ENCODE measurements around the gene ZFPM1. TPM values are rescaled to one million over a fixed set of nuclear protein-coding genes. Genes with fewer than 3 reads are reported as not detected.

The ZFPM1 gene
- total and polyA plus RNA-seq, 7 experiments from 2014 or later = 0.15 to 28.1 (median 13.5) TPM

DNA sequence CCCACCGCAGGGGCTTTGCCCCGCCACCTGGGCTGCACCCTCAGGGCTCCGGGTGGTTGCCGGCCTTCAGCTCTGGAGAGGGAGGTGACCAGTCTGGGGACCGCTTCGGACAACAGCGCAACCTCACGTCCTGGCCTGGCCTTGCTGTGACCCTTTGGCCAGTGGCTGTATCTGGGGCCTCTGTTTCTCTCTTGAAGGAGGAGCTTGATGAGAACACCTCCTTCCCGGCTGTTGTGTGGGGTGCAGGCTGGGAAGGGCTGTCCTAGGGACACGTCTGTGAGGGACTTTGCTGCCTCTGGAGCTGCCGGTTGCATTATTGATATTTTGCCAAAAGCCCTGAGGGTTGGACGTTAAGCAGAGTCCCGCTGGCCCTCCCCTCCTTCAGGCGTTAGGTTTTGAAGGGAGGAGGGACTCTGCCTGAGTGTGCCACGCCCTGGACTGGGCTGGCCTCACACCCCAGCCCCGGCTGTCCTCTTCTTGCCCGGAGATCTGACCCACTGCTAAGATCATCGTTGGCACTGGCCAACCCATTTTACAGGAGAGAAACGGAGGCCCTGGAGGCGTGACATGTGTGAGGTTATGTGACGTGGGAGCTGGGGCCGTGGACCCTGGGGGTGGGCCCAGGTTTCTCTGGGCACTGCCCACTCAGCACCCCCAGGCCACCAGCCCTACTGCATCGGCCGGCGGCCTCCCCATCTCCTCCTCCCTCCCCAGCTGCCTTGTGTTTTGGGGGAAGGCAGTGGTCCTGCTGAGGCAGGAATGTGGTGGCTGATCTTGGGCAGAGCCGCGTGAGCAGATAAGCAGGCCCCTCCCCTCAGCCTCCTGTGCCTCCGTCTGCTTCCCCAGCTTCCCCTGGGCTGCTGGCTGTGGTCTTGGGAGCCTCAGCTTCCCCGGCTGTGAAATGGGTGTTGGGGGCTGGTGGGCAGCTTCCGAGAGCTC lies 8.5 kb downstream of the ZFPM1 start:
- CTCF ChIA-PET = interaction anchor here (0.6 kb wide), 2 partner anchors 26 to 101 kb away, joined by 3 read pairs; no protein-coding TSS in a partner anchor
- Histone ChIP-seq H3K27ac (ENCODE audit: low read depth, low read length) (no peak overlapping the region), H3K4me1 (ENCODE audit: control insufficient read depth in 2 of 2, insufficient read depth in 2 of 2, low read length in 2 of 2) (peaks cover 29 to 42% of the 10 kb centered on the region in 2 donors), H3K27me3 (ENCODE audit: control insufficient read depth in 2 of 2, insufficient read depth in 2 of 2, low read length in 2 of 2) (no peaks in the 10 kb centered on the region), H3K36me3 (ENCODE audit: control insufficient read depth in 2 of 3, insufficient read depth in 3 of 3, low read length in 3 of 3) (no peaks in the 10 kb centered on the region), H3K9me3 (ENCODE audit: control insufficient read depth in 2 of 3, low read length in 3 of 3) (no peaks in the 10 kb centered on the region), H3K4me3 (ENCODE audit: low read length) (no peak overlapping the region)
- Mint-ChIP-seq H3K27ac (peak overlapping the region in 6 of 9 donors; percentile 21 to 72 (median 46)), H3K4me1 (peaks cover 25 to 79% (median 47%) of the 10 kb centered on the region in 7 donors), H3K36me3 (no peaks in the 10 kb centered on the region), H3K27me3 (no peaks in the 10 kb centered on the region), H3K4me3 (peak overlapping the region in 5 of 10 donors; percentile 13 to 61 (median 51)), H3K9me3 (peaks cover 0 to 1% (median 0%) of the 10 kb centered on the region in 11 donors)
- ATAC-seq = no peak
- no peak for DNase-seq
- intact Hi-C loops (cut with micrococcal nuclease) = no loop called here
- POLR2A ChIA-PET = no interaction called here

DNA sequence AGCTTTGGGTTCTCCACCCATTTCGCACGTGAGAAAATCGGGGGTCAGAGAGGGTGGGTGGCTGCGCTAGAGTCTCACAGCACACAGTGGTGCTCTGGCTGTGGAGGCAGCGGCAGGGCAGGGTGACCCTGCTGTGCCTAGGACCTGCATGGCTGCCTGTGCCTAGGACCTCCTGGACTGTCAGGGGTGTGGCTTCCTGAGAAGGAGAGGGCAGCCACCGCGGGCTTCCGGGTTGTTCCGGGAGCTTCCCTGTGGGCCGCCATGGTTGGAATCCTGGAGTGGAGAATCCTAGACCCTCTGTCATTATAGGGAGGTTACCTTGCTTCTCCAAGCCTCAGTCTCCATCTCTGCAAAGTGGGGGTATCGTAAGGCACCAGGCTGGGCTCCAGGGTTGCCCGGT lies 9.3 kb downstream of the ZFPM1 start:
- intact Hi-C loops (cut with micrococcal nuclease) = no loop called here
- ATAC-seq = no peak
- ChIA-PET CTCF (interaction anchor here (0.6 kb wide), 2 partner anchors 26 to 100 kb away, joined by 3 read pairs; no protein-coding TSS in a partner anchor), POLR2A (interaction anchor here (1.2 kb wide), 1 partner anchor 8 kb away, joined by 3 read pairs; no protein-coding TSS in a partner anchor)
- H3K4me1 Mint-ChIP-seq = peaks cover 24 to 80% (median 51%) of the 10 kb centered on the region in 7 donors
- no peaks in the 10 kb centered on the region for H3K36me3 Mint-ChIP-seq
- Histone ChIP-seq H3K27me3 (ENCODE audit: control insufficient read depth in 2 of 2, insufficient read depth in 2 of 2, low read length in 2 of 2) (no peaks in the 10 kb centered on the region), H3K4me3 (ENCODE audit: low read length) (no peak overlapping the region), H3K9me3 (ENCODE audit: control insufficient read depth in 2 of 3, low read length in 3 of 3) (no peaks in the 10 kb centered on the region), H3K4me1 (ENCODE audit: control insufficient read depth in 2 of 2, insufficient read depth in 2 of 2, low read length in 2 of 2) (peaks cover 23 to 42% of the 10 kb centered on the region in 2 donors), H3K36me3 (ENCODE audit: control insufficient read depth in 2 of 3, insufficient read depth in 3 of 3, low read length in 3 of 3) (no peaks in the 10 kb centered on the region), H3K27ac (ENCODE audit: low read depth, low read length) (no peak overlapping the region)
- peaks cover 0 to 1% (median 0%) of the 10 kb centered on the region in 11 donors for H3K9me3 Mint-ChIP-seq
- DNase-seq = no peak
- H3K27ac Mint-ChIP-seq = peak overlapping the region in 2 of 9 donors; percentile 12 to 21
- no peaks in the 10 kb centered on the region for H3K27me3 Mint-ChIP-seq
- no peak overlapping the region for H3K4me3 Mint-ChIP-seq

- intact Hi-C loops (cut with micrococcal nuclease) = no loop called here
- DNase-seq = no peak
- no peaks in the 10 kb centered on the region for H3K36me3 ChIP-seq (ENCODE audit: control insufficient read depth in 2 of 3, insufficient read depth in 3 of 3, low read length in 3 of 3)
- H3K27me3 ChIP-seq (ENCODE audit: control insufficient read depth in 2 of 2, insufficient read depth in 2 of 2, low read length in 2 of 2) = no peaks in the 10 kb centered on the region
- no peak for ATAC-seq
- H3K4me1 ChIP-seq (ENCODE audit: control insufficient read depth in 2 of 2, insufficient read depth in 2 of 2, low read length in 2 of 2) = peaks cover 25 to 45% of the 10 kb centered on the region in 2 donors
- H3K27ac ChIP-seq (ENCODE audit: low read depth, low read length) = no peak overlapping the region
- Mint-ChIP-seq H3K36me3 (no peaks in the 10 kb centered on the region), H3K27me3 (no peaks in the 10 kb centered on the region), H3K4me1 (peaks cover 19 to 82% (median 51%) of the 10 kb centered on the region in 7 donors), H3K27ac (peak overlapping the region in 5 of 9 donors; percentile 36 to 65 (median 54)), H3K9me3 (no peaks in the 10 kb centered on the region), H3K4me3 (peak overlapping the region in 1 of 10 donors; percentile 21)
- ChIA-PET POLR2A (interaction anchor here (0.7 to 1.2 kb wide), 2 partner anchors 9 to 218 kb away, joined by 3 read pairs; no protein-coding TSS in a partner anchor), CTCF (no interaction called here)
- no peaks in the 10 kb centered on the region for H3K9me3 ChIP-seq (ENCODE audit: control insufficient read depth in 2 of 3, low read length in 3 of 3)
- no peak overlapping the region for H3K4me3 ChIP-seq (ENCODE audit: low read length)
These were observed 10.3 kb downstream of the ZFPM1 start for GRCh38 chr16:88463411-88463810.

DNA sequence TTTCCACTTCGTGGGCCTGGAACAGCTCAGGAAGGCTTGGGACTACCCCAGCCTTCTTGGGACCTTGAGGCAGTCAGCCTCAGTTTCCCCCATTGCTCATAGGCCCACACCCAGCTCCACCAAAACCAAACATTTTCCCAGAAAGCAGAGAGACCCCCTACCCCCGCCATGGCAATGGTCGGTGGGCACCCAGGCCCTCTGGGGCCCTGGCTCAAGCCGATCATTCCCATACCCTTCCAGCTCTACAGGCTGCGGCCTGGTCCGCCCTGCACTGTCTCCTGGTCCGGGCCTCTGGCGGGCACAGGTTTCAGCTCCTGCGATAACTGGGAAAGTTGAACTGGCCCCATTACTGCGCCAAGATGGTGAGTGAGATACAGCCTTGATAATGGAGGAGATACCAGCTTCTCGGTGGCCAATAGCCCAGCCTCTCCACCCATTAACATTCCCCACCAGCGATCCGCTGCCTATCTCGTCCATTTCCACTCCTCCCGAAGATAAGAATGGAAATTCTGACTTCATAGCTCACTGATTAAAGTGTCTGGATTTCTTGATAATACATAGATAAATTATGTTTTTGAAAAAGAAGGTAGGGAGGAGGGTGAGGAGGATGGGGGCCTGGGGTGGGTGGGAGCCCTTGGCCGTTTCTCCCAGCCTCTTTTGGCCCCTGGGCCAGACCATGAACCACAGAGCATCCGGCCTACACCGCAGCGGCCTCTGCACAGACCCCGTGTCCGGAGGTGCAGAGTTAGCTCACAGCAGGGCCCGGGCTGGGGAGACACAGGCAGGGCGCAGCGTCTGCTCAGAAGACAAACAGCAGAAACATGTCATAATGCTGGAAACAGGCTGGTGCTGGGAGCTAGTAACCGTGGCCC lies 11.6 kb downstream of the ZFPM1 start:
- Histone ChIP-seq H3K9me3 (ENCODE audit: control insufficient read depth in 2 of 3, low read length in 3 of 3) (no peaks in the 10 kb centered on the region), H3K4me1 (ENCODE audit: control insufficient read depth in 2 of 2, insufficient read depth in 2 of 2, low read length in 2 of 2) (peaks cover 34 to 52% of the 10 kb centered on the region in 2 donors), H3K27ac (ENCODE audit: low read depth, low read length) (peak overlapping the region; percentile 49), H3K36me3 (ENCODE audit: control insufficient read depth in 2 of 3, insufficient read depth in 3 of 3, low read length in 3 of 3) (no peaks in the 10 kb centered on the region), H3K27me3 (ENCODE audit: control insufficient read depth in 2 of 2, insufficient read depth in 2 of 2, low read length in 2 of 2) (no peaks in the 10 kb centered on the region), H3K4me3 (ENCODE audit: low read length) (no peak overlapping the region)
- no peaks in the 10 kb centered on the region for H3K36me3 Mint-ChIP-seq
- DNase-seq (no peak), ATAC-seq (peak; percentile 14)
- H3K27me3 Mint-ChIP-seq = no peaks in the 10 kb centered on the region
- ChIA-PET POLR2A (interaction anchor here (0.7 kb wide), 2 partner anchors 8 to 11 kb away, joined by 3 read pairs; no protein-coding TSS in a partner anchor), CTCF (interaction anchor here (0.6 to 1.7 kb wide), 2 partner anchors 27 to 28 kb away, joined by 3 to 4 read pairs; no protein-coding TSS in a partner anchor)
- H3K27ac Mint-ChIP-seq = peak overlapping the region in 8 of 9 donors; percentile 34 to 85 (median 75)
- no peaks in the 10 kb centered on the region for H3K9me3 Mint-ChIP-seq
- intact Hi-C loops (cut with micrococcal nuclease) = no loop called here
- H3K4me3 Mint-ChIP-seq = peak overlapping the region in 5 of 10 donors; percentile 20 to 52 (median 33)
- peaks cover 22 to 81% (median 53%) of the 10 kb centered on the region in 7 donors for H3K4me1 Mint-ChIP-seq

DNA sequence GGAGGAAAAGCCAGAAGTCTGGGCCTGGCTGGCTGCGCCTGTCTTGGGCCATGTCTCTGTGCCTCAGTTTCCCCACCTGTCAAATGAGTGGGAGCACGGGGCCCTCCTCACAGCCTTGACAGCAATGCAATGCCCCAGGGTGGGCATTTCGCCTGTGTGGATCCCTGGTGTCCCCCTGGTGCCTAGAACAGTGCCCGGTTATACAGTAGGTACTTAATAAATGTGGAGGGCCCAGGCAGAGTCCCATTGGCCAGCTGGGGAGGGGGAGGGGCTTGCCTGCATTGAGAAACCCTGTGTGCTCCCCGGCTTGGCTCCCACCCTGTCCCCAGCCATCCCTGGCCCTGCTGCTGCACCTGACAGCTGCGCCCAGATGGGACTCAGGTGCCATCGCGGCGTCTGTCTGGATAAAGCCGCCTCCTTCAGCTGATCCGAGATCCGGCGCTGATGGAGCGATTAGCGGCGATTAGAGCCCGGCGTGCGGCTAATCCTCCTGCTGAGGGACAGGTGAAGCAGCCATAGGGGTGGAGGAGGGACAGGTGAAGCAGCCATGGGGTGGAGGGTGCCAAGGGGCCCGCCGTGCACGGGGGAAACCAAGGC lies 12.4 kb downstream of the ZFPM1 start:
- no peaks in the 10 kb centered on the region for H3K9me3 Mint-ChIP-seq

More for the DNA sequence above, 12.4 kb downstream of the ZFPM1 start:
- Histone ChIP-seq H3K27ac (ENCODE audit: low read depth, low read length) (peak overlapping the region; percentile 49), H3K36me3 (ENCODE audit: control insufficient read depth in 2 of 3, insufficient read depth in 3 of 3, low read length in 3 of 3) (no peaks in the 10 kb centered on the region), H3K9me3 (ENCODE audit: control insufficient read depth in 2 of 3, low read length in 3 of 3) (no peaks in the 10 kb centered on the region), H3K4me3 (ENCODE audit: low read length) (no peak overlapping the region), H3K4me1 (ENCODE audit: control insufficient read depth in 2 of 2, insufficient read depth in 2 of 2, low read length in 2 of 2) (peaks cover 41 to 59% of the 10 kb centered on the region in 2 donors), H3K27me3 (ENCODE audit: control insufficient read depth in 2 of 2, insufficient read depth in 2 of 2, low read length in 2 of 2) (no peaks in the 10 kb centered on the region)
- H3K27ac Mint-ChIP-seq = peak overlapping the region in 6 of 9 donors; percentile 65 to 94 (median 79)
- H3K27me3 Mint-ChIP-seq = no peaks in the 10 kb centered on the region
- intact Hi-C loops (cut with micrococcal nuclease) = no loop called here
- H3K4me3 Mint-ChIP-seq = peak overlapping the region in 5 of 10 donors; percentile 29 to 64 (median 35)
- no peak for ATAC-seq
- H3K36me3 Mint-ChIP-seq = no peaks in the 10 kb centered on the region
- no peak for DNase-seq
- POLR2A ChIA-PET = interaction anchor here (0.6 to 1.9 kb wide), 6 partner anchors 8 to 1252 kb away, joined by 3 to 11 read pairs (median 4); no protein-coding TSS in a partner anchor
- H3K4me1 Mint-ChIP-seq = peaks cover 23 to 81% (median 54%) of the 10 kb centered on the region in 7 donors
- CTCF ChIA-PET = interaction anchor here (0.6 to 1.7 kb wide), 2 partner anchors 27 to 99 kb away, joined by 3 to 4 read pairs; no protein-coding TSS in a partner anchor

All from naive thymus-derived CD4-positive, alpha-beta T cell (primary cell).